ENCODE results near the gene C5orf63. TPM values are rescaled to one million over a fixed set of nuclear protein-coding genes. Genes with fewer than 3 reads are reported as not detected.

Gene C5orf63
- total and polyA plus RNA-seq, 9 of the 15 experiments (the other 6 are each of a cell fraction or from before 2014, with no cell fraction given): 1.8 to 24.6 (median 6.2) TPM

- Histone ChIP-seq H3K9me1 (ENCODE audit: control insufficient read depth, insufficient read depth, low read length) (no peaks in the 10 kb centered on the region), H3K4me1 (replicated peaks in 1 of 2; ENCODE audit: control insufficient read depth in 2 of 2, insufficient read depth in 2 of 2, low read length in 2 of 2) (peaks cover 7 to 9% of the 10 kb centered on the region in 2 experiments; a peak in 4 of 5 replicates), H3K27me3 (ENCODE audit: control insufficient read depth in 2 of 2, insufficient read depth in 2 of 2, low read length in 2 of 2) (no peaks in the 10 kb centered on the region), H3K36me3 (ENCODE audit: control insufficient read depth, insufficient read depth, low read length) (no peaks in the 10 kb centered on the region), H4K20me1 (replicated peaks; ENCODE audit: control insufficient read depth, insufficient read depth, low read length) (no peaks in the 10 kb centered on the region), H3K4me2 (ENCODE audit: insufficient read depth, low read length) (no peak overlapping the region), H3K79me2 (ENCODE audit: control insufficient read depth, insufficient read depth, low read length) (no peaks in the 10 kb centered on the region; the same call in 2 of the 3 replicates), H3K4me3 (no peak overlapping the region), H3K27ac (ENCODE audit: extremely low read depth, low read depth, low read length) (no peak overlapping the region), H3K9me3 (replicated peaks; ENCODE audit: control insufficient read depth, insufficient read depth, low read depth, low read length) (no peaks in the 10 kb centered on the region), H3K9ac (ENCODE audit: insufficient read depth in 1 of 2, low read depth in 2 of 2, low read length in 2 of 2) (no peak overlapping the region), H2AFZ (ENCODE audit: low read depth, low read length) (peak overlapping the region; percentile 4; the same call in 1 of the 2 replicates)
- ChIA-PET CTCF (ENCODE audit: low intra/inter-chr PET ratio) (no interaction called here), POLR2A (interaction anchor here (0.6 kb wide), 1 partner anchor 29 kb away, joined by 3 read pairs; no protein-coding TSS in a partner anchor)
- TF ChIP-seq ZNF324 (CRISPR knock-in tag; IDR thresholded peaks at IDR 0.05) (no peak), UBTF (IDR thresholded peaks at IDR 0.05; ENCODE audit: borderline replicate concordance in 1 of 2, low read depth in 2 of 2, low read length in 2 of 2) (no peak), SMARCA5 (IDR thresholded peaks at IDR 0.05) (no peak), PHF20 (IDR thresholded peaks at IDR 0.05; ENCODE audit: partially characterized antibody) (no peak), ZSCAN32 (CRISPR knock-in tag; IDR thresholded peaks at IDR 0.05) (no peak), POU5F1 (IDR thresholded peaks at IDR 0.05; ENCODE audit: borderline replicate concordance, low read depth, low read length, partially characterized antibody) (no peak), KDM1A (IDR thresholded peaks at IDR 0.05) (no peak), MCM5 (IDR thresholded peaks at IDR 0.05; ENCODE audit: low read depth) (no peak), ZNF780A (CRISPR knock-in tag; IDR thresholded peaks at IDR 0.05) (no peak), NCOR1 (IDR thresholded peaks at IDR 0.05) (no peak)
- BruUV-seq (replicated peaks): no TSS peak
- intact Hi-C loops (cut with micrococcal nuclease): no loop called here
- in situ Hi-C loops (cut with MboI): no loop called here
- WGBS (ENCODE audit: insufficient coverage, low coverage, missing lambda C conversion rate): 24% methylated on average over 4 of the region's 4 CpGs
- DNase-seq (ENCODE audit: extremely low read depth in 1 of 4, low spot score in 3 of 4): no peak
- no peak for FAIRE-seq
- no peak for ATAC-seq
These were observed 3.2 kb upstream of the C5orf63 start for GRCh38 chr5:127076315-127077129.
